ENCODE data around the gene WNT11.

Gene WNT11

GRCh38 chr11:76237000-76237649 lies 30.8 kb upstream of the WNT11 start:
- no peak for DNase-seq

- DNase-seq = no peak
Observed at GRCh38 chr11:76236092-76236999, 30.0 kb upstream of the WNT11 start.

GRCh38 chr11:76235233-76236091 lies 29.2 kb upstream of the WNT11 start:
- peak; percentile 79 for DNase-seq

- no peak for DNase-seq
Observed at GRCh38 chr11:76234416-76235232, 28.3 kb upstream of the WNT11 start.

- DNase-seq = no peak
Observed at GRCh38 chr11:76234021-76234415, 27.7 kb upstream of the WNT11 start.

GRCh38 chr11:76233196-76233921 lies 27.1 kb upstream of the WNT11 start:
- DNase-seq = no peak

GRCh38 chr11:76232026-76232665 lies 25.8 kb upstream of the WNT11 start:
- DNase-seq = no peak

- no peak for DNase-seq
Observed at GRCh38 chr11:76231121-76231738, 24.9 kb upstream of the WNT11 start.

- DNase-seq = no peak
Observed at GRCh38 chr11:76230392-76230791, 24.1 kb upstream of the WNT11 start.

- DNase-seq = no peak
Observed at GRCh38 chr11:76229690-76230240, 23.5 kb upstream of the WNT11 start.

- DNase-seq = no peak
Observed at GRCh38 chr11:76228875-76229149, 22.5 kb upstream of the WNT11 start.

GRCh38 chr11:76228071-76228874 lies 22.0 kb upstream of the WNT11 start:
- no peak for DNase-seq

GRCh38 chr11:76226626-76227025 lies 20.3 kb upstream of the WNT11 start:
- DNase-seq = no peak

- no peak for DNase-seq
Observed at GRCh38 chr11:76225122-76225611, 18.9 kb upstream of the WNT11 start.

- DNase-seq = no peak
Observed at GRCh38 chr11:76224461-76225121, 18.3 kb upstream of the WNT11 start.

GRCh38 chr11:76221365-76221764 lies 15.1 kb upstream of the WNT11 start:
- no peak for DNase-seq

- DNase-seq = no peak
Observed at GRCh38 chr11:76219243-76219642, 12.9 kb upstream of the WNT11 start.

- DNase-seq = no peak
Observed at GRCh38 chr11:76218449-76219178, 12.3 kb upstream of the WNT11 start.

All from COR-L47 (cell line).